ENCODE results near the gene HCK.

DNA sequence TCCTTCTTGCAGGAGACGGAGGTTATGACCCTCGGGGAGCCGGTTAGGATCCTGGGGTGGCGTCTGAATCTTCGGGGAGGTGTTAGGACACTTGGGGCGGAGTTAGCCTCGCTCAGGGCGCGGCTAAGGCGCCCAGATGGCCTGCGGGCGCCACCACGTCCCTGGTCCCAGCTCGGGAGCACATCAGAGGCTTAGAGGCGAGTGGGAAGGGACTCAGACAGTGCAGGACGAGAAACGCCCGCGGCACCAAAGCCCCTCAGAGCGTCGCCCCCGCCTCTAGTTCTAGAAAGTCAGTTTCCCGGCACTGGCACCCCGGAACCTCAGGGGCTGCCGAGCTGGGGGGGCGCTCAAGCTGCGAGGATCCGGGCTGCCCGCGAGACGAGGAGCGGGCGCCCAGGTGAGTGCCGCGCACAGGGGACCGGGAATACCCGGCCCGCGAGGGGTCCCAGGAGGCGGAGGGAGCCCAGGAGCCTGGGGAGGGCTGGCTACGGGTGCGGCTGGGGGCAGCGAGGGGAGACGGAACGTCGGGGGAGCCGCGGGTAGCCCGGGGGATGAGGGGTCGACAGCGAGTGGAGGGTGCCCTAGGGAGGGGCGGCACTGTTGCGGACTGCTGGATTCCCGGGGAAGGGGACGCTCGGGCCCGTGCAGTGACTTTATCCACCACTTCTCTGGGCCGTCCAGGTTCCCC is at the start of gene HCK:
- TF ChIP-seq, protein P1, sequence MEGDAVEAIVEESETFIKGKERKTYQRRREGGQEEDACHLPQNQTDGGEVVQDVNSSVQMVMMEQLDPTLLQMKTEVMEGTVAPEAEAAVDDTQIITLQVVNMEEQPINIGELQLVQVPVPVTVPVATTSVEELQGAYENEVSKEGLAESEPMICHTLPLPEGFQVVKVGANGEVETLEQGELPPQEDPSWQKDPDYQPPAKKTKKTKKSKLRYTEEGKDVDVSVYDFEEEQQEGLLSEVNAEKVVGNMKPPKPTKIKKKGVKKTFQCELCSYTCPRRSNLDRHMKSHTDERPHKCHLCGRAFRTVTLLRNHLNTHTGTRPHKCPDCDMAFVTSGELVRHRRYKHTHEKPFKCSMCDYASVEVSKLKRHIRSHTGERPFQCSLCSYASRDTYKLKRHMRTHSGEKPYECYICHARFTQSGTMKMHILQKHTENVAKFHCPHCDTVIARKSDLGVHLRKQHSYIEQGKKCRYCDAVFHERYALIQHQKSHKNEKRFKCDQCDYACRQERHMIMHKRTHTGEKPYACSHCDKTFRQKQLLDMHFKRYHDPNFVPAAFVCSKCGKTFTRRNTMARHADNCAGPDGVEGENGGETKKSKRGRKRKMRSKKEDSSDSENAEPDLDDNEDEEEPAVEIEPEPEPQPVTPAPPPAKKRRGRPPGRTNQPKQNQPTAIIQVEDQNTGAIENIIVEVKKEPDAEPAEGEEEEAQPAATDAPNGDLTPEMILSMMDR (IDR thresholded peaks at IDR 0.05), result no peak
- no peak for TF ChIP-seq SMAD3 (CRISPR knock-in tag; IDR thresholded peaks at IDR 0.05; ENCODE audit: borderline replicate concordance)
- TF ChIP-seq, protein P2, sequence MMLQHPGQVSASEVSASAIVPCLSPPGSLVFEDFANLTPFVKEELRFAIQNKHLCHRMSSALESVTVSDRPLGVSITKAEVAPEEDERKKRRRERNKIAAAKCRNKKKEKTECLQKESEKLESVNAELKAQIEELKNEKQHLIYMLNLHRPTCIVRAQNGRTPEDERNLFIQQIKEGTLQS (CRISPR knock-in tag; conservative IDR thresholded peaks at IDR 0.05), result no peak
- no peak for TF ChIP-seq ZNF138 (CRISPR knock-in tag; conservative IDR thresholded peaks at IDR 0.05)
- no peak for TF ChIP-seq TEAD1 (CRISPR knock-in tag; IDR thresholded peaks at IDR 0.05)
- no peak for TF ChIP-seq ESRRA (CRISPR knock-in tag; IDR thresholded peaks at IDR 0.05; ENCODE audit: borderline replicate concordance)
- TF ChIP-seq, protein P3, sequence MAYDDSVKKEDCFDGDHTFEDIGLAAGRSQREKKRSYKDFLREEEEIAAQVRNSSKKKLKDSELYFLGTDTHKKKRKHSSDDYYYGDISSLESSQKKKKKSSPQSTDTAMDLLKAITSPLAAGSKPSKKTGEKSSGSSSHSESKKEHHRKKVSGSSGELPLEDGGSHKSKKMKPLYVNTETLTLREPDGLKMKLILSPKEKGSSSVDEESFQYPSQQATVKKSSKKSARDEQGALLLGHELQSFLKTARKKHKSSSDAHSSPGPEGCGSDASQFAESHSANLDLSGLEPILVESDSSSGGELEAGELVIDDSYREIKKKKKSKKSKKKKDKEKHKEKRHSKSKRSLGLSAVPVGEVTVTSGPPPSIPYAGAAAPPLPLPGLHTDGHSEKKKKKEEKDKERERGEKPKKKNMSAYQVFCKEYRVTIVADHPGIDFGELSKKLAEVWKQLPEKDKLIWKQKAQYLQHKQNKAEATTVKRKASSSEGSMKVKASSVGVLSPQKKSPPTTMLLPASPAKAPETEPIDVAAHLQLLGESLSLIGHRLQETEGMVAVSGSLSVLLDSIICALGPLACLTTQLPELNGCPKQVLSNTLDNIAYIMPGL (CRISPR knock-in tag; IDR thresholded peaks at IDR 0.05), result no peak

All from WTC11 (cell line).